PFSK-1 (cell line): Measurements from ENCODE around the gene SMIM29.

ENCODE experiments used
- FOXP2 ChIP-seq: optimal IDR thresholded peaks from 2 replicates; pipeline ENCODE3; 2011; ENCODE audit warnings: borderline replicate concordance, control low read depth, inconsistent platforms; ENCODE audit not compliant: insufficient read depth; ENCODE audit errors: extremely low read length, extremely low read depth
- POLR2AphosphoS5 ChIP-seq: IDR thresholded peaks from 2 replicates; pipeline ENCODE4 v1.6.1; 2012; ENCODE audit warnings: low read depth, mild to moderate bottlenecking, control low read depth, low read length, moderate library complexity
- SIN3A ChIP-seq: IDR thresholded peaks from 2 replicates; pipeline ENCODE4 v1.6.1; 2012; ENCODE audit warnings: mild to moderate bottlenecking, low read length, moderate library complexity, borderline replicate concordance; ENCODE audit not compliant: insufficient read depth
- TAF1 ChIP-seq: IDR thresholded peaks from 2 replicates; pipeline ENCODE4 v1.6.1; 2012; ENCODE audit warnings: low read length, control low read depth, borderline replicate concordance; ENCODE audit not compliant: insufficient read depth
- TF ChIP-seq, protein P1 (sequence below), 2 experiments: IDR thresholded peaks; 2 replicates each; pipeline versions ENCODE4 v1.6.1 to v1.8.0; 2011 to 2012; ENCODE audit warnings: low read depth in 2 of 2, low read length in 2 of 2, control low read depth in 1 of 2, inconsistent platforms in 1 of 2, mild to moderate bottlenecking in 1 of 2, moderate library complexity in 1 of 2; ENCODE audit not compliant: insufficient read depth in 1 of 2

SMIM29 gene

DNA sequence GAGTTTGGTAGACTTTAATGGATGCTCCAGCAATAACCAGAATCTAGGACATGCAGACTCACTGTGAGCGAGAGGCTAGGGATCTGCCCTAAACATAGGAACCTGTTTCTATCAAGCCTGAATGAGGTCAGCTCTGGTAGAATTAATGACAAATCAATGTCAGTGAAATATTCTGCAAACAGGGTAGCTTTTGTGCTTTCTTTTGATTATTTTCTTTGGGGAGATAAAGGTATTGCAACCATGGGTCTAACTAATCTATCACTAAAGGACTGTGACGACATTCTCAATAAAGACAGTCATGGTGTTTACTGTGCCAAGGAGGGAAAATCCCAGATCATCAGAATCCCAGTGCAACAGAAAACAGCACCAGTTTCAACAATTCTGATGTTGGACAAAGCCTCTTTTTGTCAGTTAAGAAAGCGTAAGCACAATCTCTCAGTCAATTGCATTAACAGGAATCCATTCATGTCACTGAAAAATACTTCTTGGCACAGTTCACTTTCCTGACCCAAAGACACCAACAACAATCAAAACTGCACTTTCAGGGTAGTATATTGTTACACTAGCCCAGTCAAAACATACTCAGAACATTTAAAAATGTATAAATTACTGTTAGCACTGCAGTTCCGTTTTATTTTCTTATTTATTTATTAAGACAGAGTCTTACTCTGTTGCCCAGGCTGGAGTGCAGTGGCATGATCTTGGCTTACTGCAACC, 36.8 kb upstream of the SMIM29 start:
- TF ChIP-seq, protein P1, sequence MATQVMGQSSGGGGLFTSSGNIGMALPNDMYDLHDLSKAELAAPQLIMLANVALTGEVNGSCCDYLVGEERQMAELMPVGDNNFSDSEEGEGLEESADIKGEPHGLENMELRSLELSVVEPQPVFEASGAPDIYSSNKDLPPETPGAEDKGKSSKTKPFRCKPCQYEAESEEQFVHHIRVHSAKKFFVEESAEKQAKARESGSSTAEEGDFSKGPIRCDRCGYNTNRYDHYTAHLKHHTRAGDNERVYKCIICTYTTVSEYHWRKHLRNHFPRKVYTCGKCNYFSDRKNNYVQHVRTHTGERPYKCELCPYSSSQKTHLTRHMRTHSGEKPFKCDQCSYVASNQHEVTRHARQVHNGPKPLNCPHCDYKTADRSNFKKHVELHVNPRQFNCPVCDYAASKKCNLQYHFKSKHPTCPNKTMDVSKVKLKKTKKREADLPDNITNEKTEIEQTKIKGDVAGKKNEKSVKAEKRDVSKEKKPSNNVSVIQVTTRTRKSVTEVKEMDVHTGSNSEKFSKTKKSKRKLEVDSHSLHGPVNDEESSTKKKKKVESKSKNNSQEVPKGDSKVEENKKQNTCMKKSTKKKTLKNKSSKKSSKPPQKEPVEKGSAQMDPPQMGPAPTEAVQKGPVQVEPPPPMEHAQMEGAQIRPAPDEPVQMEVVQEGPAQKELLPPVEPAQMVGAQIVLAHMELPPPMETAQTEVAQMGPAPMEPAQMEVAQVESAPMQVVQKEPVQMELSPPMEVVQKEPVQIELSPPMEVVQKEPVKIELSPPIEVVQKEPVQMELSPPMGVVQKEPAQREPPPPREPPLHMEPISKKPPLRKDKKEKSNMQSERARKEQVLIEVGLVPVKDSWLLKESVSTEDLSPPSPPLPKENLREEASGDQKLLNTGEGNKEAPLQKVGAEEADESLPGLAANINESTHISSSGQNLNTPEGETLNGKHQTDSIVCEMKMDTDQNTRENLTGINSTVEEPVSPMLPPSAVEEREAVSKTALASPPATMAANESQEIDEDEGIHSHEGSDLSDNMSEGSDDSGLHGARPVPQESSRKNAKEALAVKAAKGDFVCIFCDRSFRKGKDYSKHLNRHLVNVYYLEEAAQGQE (IDR thresholded peaks at IDR 0.05; ENCODE audit: insufficient read depth in 1 of 2, low read depth in 2 of 2, low read length in 2 of 2), result no peak
- TF ChIP-seq FOXP2 (no peak), POLR2AphosphoS5 (no peak), TAF1 (no peak)

DNA sequence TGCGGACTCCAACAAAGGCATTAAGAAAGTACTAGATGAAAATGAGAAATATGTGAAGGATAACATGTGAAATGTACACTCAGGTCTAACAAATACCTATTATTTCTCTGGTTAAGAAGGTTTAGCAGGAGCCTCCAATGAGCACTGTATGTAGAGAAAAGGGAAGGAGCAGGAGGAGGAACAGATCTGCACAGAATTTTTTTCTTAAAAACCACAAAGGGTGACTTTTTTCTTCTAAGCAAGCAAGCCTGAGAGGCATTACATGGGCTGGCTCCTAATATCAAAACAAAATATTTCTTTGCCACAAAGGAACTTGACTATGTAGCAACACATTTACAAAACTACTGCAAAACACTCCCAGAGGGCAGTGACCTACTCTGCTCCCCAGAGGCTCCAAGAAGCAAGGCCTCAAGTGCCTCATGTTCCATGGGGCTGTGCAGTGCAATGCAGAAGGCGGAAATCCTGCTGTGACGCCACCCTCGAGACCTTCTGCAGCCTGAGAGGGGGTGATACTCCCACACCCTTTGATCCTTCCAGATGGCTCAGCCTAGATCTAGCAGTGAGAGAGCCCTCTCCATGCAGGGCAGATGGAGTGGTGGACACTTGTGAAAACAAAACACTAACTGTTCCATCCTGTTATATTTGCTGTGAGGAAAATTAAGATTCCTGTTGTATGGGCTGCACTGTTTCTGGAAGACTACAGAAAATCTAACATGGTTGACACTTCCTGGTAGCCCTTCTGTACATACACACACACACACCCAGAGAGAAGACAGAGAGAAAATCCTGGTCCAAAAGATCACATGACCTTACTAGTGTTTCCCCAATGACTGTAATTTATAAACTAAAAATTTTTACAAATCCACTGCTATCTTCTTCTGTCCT, 36.0 kb upstream of the SMIM29 start:
- no peak for TF ChIP-seq SIN3A
- TF ChIP-seq TAF1, result no peak
- TF ChIP-seq, protein P1 (IDR thresholded peaks at IDR 0.05; ENCODE audit: insufficient read depth in 1 of 2, low read depth in 2 of 2, low read length in 2 of 2), result no peak
- TF ChIP-seq FOXP2, result no peak
- no peak for TF ChIP-seq POLR2AphosphoS5

DNA sequence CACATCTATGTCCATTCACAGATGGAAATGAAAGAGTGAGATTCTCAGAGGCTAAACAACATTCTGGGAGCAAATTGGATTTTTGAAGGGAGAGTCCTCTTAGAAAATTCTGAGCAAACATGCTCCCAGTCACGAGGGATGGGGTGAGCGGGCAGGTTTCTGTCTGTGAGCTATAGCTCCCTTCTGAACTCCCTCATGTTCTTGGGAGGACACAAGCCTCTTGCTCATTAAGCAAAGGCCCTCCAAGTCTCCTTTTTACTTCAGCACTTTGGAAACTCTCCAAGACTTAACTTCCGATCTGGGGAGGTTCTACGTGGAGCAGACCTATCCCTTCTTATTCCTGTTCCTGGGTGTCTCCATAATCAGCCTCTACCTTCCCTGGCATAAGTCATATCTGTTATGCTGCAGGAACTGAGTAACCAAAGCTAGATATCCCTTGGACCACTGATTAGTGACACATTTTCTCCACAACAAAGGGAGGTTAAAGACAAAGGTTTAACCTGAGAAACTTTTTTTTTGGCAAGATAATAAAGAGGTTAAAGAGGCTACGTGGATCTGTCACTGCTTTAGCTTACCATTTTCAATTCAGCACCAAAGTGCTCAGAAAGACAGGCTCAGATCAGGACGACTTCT, 33.0 kb upstream of the SMIM29 start:
- TF ChIP-seq POLR2AphosphoS5, result no peak
- TF ChIP-seq TAF1, result no peak
- no peak for TF ChIP-seq SIN3A
- TF ChIP-seq FOXP2, result no peak
- TF ChIP-seq, protein P1 (IDR thresholded peaks at IDR 0.05; ENCODE audit: insufficient read depth in 1 of 2, low read depth in 2 of 2, low read length in 2 of 2), result no peak

DNA sequence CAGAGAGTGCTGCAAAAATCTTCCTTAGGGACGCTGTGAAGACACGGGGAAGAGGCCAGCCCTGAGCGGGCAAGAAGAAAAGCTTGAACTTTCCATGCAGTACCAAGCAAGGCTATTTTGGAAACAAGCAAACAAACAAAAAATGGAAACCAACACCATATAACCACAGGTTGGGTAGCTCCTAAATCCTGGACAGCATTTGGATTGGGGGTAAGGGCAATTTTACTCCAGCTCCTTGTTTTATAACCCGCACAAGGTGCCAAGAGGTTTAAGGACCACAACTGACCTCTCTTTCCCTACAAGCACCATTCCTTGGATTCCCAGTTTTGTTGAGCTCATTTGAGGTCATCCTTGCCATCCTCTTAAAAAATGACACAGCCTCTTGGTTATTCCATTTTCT, 31.4 kb upstream of the SMIM29 start:
- TF ChIP-seq SIN3A (no peak), POLR2AphosphoS5 (no peak), FOXP2 (no peak), TAF1 (no peak)
- TF ChIP-seq, protein P1 (IDR thresholded peaks at IDR 0.05; ENCODE audit: insufficient read depth in 1 of 2, low read depth in 2 of 2, low read length in 2 of 2), result no peak
